Neural cell (in vitro differentiated cells): ENCODE results near the gene PLEKHG3. TPM values are rescaled to one million over a fixed set of nuclear protein-coding genes. Genes with fewer than 3 reads are reported as not detected.

Experiments used
- polyA plus RNA-seq: library from polyadenylated mRNA; depleted of rRNA; stranded (reverse); fragments of >200 nt; gene quantifications from 2 replicates; pipeline ENCODE4 v1.2.3, GENCODE V29; 2014

PLEKHG3 gene
- polyA plus RNA-seq, 1 donor from 2014 or later = 15.8 TPM

Other genes with a start within 250 kb of the PLEKHG3 start
- gene AKAP5, start 238.9 kb upstream of the PLEKHG3 start, polyA plus RNA-seq = 1.8 and 2.6 TPM in 2 replicates
- 5.3 TPM in 2 replicates for gene ZBTB25, start 200.6 kb upstream of the PLEKHG3 start, polyA plus RNA-seq
- 22.5 and 24.8 TPM in 2 replicates for gene ZBTB1, start 199.7 kb upstream of the PLEKHG3 start, polyA plus RNA-seq
- 0.25 TPM in 1 of 2 replicates, not detected in the other for gene HSPA2, start 163.7 kb upstream of the PLEKHG3 start, polyA plus RNA-seq
- gene PPP1R36, start 154.5 kb upstream of the PLEKHG3 start, polyA plus RNA-seq = not detected in 2 replicates
- gene SPTB, start 175.5 kb downstream of the PLEKHG3 start, polyA plus RNA-seq = 1.9 and 2.8 TPM in 2 replicates
- 40.5 and 69.5 TPM in 2 replicates for gene CHURC1, start 210.0 kb downstream of the PLEKHG3 start, polyA plus RNA-seq
- not detected in 2 replicates for gene GPX2, start 238.3 kb downstream of the PLEKHG3 start, polyA plus RNA-seq